GM21526 (cell line): Measurements from ENCODE around the gene DEK.
"Not testable (repeated sequence)": the region's sequence is repeated elsewhere in the genome, so short reads cannot be mapped to it uniquely, and the experiment has no call there.

Experiments used
- ATAC-seq: cut with Tn5 transposase; IDR thresholded peaks from one replicate; pipeline ENCODE4 v1.9.1; 2021; ENCODE audit warnings: moderate library complexity; ENCODE audit not compliant: unreplicated experiment, low FRiP score

Gene DEK

DNA sequence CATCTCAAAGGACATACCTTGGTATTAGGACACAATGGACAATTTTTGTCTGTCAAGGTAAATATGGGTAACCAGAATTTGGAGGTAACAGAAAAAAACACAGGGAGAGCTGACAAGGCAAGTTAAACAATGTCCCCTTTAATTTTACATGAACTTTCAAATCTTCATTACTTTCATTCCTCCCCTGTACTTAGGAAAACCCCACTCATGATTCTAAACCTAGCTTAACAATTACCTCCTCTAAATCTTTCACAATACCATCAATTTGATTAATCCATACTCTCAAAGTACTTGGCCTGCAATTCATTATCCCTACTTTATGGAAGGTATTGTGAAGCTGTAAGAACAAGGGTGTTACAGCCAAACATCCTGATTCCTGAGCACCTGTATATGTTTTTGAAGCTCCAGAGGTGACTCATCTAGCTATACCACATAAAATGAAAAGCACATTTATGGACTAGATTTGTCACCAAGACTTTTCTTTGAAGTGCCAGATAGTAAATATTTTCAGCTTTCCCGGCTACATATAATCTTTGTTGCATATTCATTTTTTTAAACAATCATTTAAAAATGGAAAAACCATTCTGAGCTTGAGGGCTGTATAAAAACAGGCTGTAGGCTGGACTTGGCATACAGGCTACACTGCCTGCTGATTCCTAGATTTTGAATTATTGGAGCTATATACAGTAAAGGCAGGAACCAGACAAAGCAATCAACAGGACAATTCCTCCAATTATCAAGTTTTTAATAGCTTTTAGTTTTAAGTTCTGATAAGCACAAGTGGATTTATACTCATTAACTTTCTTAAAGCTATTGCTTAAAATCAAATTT is 22.9 kb downstream of the DEK start:
- no peak for ATAC-seq

DNA sequence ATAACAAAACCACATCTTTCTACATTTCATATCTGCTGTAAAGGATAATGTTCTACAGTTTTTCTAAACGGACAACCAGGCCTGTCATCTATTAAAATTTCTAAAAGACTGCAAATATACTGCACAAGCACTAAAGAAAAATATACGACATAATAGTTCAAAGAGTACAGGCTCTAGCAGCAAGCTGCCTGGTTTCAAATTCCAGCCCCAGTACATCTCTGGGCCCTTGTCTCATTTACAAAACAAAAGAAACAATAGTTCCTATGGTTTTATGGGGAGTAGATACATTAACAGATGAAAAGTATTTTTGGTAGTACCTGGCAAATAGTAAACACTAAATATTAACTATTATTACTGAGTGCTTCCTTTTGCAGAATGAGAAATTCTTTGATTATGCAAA is 24.1 kb downstream of the DEK start:
- ATAC-seq = no peak

DNA sequence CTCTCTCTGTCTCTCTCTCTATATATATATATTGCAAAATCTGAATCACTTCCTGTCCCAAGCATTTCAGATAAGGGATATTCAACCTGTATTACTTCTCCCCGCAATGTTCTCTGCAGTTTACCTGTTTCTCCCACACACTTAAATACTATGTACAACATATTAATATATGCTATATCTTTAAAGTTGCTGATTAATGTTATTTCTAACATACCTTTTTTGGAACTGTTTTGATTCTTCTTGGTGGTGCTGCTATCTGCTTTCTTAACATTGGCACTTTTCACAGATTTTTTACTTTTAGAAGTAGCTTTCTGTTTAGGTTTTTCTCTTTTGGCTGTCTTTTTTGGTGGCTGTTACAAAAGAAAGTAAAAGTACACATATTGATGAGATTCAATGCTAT is 27.2 kb downstream of the DEK start:
- ATAC-seq = no peak

DNA sequence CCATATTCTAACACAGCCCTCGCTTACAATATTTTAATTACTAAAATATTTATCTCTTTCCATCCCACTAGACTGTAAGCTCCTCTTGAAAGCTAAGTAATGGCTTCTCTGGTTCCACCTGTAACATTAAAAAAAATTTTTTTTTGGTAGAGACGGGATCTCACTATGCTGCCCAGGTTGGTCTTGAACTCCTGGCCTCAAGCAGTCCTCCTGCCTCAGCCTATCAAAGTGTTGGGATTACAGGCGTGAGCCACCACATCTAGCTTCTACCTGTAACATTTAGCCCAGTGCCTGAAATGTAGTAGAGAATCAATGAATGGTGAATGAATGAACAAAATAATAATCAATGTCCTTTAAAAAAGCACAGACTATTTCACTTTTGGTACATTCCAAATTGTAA is 28.8 kb downstream of the DEK start:
- no peak for ATAC-seq

DNA sequence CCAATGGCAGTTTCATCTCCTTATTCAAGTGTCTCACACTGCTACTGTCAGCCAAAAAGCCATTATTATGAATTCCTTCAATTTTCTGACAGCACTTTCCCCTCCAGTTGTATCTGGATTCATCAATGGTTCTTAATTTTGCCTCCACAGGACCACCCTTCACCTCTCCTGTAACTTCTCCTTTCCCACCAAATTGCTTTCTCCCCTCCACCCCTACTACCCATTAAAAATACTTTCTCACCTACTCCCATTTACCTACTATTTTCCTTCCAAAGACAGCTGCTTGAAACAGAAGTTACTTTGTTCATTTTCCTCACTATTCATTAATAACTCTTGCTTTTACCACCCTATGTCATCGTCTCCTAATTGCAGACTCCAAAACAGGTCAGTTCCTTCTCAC is 29.8 kb downstream of the DEK start:
- ATAC-seq = no peak

DNA sequence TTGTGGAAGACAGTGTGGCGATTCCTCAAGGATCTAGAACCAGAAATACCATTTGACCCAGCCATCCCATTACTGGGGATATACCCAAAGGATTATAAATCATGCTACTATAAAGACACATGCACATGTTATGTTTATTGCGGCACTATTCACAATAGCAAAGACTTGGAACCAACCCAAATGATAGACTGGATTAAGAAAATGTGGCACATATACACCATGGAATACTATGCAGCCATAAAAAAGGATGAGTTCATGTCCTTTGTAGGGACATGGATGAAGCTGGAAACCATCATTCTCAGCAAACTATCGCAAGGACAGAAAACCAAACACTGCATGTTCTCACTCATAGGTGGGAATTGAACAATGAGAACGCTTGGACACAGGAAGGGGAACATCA is 30.6 kb downstream of the DEK start:
- ATAC-seq = not testable (repeated sequence)

DNA sequence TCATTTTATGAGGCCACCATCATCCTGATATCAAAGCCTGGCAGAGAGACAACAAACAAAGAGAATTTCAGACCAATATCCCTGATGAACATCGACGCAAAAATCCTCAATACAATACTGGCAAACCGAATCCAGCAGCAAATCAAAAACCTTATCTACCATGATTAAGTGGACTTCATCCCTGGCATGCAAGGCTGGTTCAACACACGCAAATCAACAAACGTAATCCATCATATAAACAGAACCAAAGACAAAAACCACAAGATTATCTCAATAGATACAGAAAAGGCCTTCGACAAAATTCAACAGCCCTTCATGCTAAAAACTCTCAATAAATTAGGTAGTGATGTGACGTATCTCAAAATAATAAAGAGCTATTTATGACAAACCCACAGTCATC is 32.5 kb downstream of the DEK start:
- not testable (repeated sequence) for ATAC-seq

DNA sequence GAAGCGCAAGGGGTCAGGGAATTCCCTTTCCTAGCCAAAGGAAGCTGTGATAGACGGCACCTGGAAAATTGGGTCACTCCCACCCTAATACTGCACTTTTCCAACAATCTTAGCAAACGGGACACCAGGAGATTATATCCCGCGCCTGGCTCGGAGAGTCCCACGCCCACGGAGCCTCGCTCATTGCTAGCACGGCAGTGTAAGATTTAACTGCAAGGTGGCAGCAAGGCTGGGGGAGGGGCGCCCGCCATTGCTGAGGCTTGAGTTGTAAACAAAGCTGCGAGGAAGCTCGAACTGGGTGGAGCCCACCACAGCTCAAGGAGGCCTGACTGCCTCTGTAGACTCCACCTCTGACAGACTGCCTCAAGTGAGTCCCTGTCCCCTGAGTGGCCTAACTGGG is 35.7 kb downstream of the DEK start:
- ATAC-seq = not testable (repeated sequence)

DNA sequence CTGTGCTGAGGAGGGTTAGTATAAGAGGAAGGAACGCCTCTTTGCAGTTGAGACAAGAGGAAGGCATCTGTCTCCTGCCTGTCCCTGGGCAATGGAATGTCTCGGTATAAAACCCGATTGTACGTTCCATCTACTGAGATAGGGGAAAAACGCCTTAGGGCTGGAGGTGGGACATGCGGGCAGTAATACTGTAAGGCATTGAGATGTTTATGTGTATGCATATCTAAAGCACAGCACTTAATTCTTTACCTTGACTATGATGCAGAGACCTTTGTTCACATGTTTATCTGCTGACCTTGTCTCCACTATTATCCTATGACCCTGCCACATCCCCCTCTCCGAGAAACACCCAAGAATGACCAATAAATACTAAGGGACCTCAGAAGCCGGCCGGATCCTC is 37.2 kb downstream of the DEK start:
- not testable (repeated sequence) for ATAC-seq

DNA sequence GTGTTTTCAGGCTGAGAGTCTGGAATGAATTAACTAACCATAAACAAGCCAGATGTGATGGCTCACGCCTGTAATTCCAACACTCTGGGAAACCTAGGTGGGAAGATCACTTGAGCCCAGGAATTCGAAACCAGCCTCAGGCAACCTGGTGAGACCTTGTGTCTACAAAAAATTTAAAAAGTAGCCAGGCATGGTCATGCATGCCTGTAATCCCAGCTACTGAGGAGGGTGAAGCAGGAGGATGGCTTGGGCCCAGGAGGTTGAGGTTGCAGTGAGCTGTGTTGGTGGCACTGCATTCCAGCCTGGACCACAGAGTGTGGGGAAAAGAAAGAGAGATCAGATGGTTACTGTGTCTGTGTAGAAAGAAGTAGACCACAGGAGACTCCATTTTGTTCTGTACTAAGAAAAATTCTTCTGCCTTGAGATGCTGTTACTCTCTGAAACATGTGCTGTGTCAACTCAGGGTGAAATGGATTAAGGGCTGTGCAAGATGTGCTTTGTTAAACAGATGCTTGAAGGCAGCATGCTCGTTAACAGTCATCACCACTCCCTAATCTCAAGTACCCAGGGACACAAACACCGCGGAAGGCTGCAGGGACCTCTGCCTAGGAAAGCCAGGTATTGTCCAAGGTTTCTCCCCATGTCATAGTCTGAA is 37.8 kb downstream of the DEK start:
- ATAC-seq = not testable (repeated sequence)

DNA sequence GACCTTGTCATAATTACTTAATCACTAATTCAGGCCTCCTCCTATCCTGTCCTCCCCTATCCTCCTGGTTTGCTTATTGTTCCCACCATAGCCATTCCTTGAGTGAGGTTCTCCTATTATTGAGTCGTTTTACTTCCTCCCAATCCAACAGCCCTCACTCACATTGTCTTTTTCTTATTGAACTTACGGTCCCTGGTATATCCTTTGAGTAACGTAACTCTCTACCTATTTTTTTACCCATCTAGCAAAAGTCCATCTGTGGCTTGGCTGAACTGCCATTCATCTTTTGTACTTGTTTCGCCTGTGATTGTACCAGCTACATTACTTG is 43.1 kb downstream of the DEK start:
- ATAC-seq = no peak

DNA sequence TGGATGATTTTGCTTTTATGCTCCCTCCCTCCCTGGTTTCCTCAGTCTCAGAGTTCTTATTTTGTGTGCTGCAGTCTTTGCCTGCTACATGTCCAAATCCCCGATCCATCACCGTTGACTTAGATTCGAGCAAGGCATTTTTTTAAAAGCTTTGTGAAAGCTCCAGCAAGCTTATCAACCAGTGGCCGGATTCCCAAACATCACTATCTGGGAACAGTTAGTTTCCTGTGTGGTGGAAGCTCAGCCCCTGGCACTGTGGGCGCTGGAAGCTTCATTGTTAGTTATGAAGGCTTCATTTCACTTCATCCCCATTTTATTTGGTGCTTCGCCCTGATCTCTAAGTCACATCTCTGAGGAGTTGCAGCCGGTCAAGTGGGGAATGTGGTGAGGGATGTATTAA is 44.7 kb downstream of the DEK start:
- ATAC-seq = no peak

DNA sequence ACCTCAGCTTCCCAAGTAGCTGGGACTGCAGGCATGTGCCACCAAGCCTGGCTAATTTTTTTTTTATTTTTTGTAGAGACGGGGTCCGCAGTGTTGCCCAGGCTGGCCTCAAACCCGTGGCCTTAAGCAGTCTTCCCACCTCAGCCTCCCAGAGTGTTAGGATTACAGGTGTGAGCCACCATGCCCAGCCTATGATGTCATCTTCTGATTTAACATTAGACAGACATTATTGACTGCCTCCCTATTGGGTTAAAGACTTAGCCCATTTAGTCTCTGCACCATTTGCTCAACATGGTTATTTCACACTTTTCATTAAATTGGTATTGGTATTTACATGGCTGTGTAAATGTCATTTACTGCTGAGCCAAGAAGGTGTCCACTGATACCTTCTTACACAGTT is 46.1 kb downstream of the DEK start:
- no peak for ATAC-seq

DNA sequence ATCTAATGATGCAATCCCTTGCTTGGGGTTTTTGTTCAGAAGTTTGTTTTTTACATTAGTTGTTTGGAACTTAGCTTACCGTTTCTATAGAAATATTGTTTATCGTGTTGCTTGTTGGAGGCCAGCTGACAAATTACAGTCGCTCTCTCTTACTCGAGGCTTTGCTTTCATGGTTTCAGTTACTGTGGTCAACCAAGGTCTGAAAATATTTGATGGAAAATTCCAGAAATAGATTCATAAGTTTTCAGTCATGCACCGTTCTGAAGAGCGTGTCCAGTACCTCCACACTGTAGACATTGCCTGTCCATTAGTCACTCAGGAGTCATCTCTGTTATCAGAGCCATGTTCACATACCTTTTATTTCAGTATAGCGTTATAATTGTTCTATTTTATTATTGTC is 47.9 kb downstream of the DEK start:
- no peak for ATAC-seq

DNA sequence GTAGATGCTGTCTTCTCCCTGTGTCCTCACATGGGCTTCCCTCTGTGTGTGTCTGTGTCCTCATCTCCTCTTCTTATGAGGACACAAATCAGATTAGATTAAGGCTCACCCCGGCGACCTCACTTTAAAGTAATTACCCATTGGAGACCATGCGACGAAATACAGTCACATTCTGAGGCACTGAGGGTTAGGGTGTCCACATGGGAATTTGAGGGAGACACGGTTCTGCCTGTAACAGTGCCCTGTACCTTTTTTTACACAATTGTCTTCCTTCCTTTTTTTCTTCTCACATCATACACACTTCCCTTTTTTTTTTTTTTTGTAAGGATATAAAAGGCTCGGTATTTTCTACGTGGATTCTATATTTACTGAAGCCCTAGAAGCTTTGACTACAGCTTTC is 48.9 kb downstream of the DEK start:
- ATAC-seq = no peak

DNA sequence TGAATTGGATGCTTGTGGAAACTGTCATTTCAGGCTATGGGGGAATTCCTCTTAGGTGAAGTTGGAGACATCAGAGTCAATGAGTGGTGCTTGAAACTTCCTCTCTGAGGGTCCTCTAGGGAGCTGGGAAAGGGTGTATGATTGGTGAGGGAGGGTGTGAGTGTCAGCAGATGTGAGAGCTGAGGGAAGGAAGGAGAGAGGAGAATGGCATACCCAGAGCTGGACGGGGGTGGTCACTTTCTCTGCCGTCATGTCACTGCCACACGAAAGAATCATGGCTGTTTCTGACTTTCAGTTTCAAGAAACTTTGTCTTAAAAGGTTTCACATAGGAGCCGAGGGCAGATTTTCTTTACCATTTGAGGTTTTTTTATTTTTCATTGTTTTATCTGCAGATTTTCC is 50.3 kb downstream of the DEK start:
- no peak for ATAC-seq

DNA sequence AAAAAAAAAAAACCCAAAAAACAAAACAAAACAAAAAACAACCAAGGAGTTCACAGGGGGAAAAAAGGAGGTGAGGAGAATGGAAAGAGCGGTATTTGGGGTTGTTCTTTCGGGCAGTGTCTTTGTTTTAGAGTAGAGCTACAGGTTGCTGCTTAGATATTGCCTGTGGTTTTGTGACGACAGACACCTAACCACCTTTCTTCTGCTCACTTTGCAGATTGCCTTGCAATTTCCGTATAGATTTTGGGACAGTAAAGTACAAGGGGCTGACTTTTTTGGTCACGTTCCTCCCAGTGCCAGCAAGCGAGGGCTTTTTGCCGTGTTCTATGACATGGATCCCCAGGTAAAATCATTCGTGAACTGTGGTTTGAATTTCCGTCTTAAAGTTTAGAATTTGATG is 50.9 kb downstream of the DEK start:
- no peak for ATAC-seq

DNA sequence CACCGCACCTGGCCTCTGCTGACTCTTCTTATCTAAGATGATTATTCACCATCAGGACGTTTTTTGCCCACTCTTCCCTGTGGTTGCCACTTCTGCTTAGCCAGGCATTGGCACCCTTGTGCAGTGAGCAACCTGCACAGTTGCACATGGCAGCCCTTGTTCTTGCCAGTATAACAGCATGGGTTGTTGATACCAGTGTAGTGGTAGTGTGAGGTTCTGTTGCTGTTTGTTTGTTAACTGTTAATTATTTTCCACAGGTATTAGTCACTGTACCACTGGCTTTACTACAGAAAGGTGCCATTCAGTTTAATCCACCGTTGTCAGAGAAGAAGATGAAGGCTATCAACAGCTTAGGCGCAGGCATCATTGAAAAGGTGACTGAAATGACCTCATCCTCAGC is 52.1 kb downstream of the DEK start:
- no peak for ATAC-seq

DNA sequence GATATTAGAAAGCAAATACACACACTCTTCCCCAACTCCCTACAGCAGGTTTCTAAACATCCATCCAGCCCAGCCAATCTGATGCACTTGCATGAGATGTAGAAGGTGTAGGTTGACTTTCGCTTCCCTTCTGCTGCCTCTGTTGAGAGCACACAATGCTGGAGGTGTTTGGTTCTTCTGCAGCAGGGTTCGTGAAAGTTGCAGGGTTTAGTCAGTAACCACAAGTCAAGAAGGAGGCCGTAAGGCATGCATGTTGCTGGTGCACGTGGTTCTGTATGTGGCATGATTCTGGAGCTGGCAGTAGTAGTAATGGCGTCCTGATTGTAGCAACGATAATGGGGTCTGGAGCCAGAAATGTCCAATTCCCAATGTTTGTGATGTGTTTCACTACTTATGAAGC is 53.0 kb downstream of the DEK start:
- peak; percentile 95 for ATAC-seq

DNA sequence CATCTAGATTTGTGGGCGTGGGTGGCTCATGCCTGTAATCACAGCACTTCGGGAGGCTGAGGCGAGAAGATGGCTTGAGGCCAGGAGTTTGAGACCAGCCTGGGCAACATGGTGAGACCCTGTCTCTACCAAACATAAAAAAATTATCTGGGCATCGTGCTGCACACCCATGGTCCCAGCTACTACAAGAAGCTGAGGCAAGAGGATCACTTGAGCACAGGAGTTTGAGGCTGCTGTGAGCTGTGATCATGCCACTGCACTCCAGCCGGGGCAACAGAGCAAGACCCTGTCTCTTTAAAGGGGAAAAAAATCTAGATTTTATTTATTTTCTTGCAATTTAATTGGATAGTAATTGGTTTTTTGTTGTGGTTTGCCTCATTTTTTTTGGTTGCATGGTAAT is 53.6 kb downstream of the DEK start:
- ATAC-seq = no peak

DNA sequence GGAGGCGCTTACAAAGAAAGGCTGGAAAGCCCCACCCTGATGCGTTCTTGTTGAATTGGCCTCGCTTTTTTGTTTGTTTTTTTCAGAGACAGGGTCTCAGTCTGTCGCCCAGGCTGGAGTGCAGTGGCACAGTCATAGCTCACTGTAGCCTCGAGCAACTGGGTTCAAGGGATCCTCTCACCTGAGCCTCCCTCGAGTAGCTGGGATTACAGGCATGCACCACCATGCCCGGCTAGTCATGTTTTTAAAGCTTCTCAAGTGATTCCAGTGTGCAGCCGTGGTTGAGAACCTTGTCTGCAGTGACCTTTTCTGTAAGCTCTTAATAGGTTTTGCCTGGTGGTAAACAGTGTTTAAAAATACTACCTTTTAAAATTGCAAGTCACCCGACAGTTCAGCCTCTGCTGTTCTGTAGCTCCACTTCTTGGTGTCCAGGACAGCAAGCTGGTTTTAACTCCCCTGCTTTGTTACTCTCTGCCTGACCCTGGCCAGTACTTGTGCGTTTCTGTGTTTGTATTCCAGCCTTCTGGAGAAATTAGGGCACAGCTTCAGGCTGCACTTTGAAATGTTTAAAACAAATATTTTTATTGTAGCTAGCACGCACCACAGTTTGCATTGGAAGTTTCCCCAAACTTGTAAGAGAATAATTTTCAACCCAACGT is 54.7 kb downstream of the DEK start:
- no peak for ATAC-seq

DNA sequence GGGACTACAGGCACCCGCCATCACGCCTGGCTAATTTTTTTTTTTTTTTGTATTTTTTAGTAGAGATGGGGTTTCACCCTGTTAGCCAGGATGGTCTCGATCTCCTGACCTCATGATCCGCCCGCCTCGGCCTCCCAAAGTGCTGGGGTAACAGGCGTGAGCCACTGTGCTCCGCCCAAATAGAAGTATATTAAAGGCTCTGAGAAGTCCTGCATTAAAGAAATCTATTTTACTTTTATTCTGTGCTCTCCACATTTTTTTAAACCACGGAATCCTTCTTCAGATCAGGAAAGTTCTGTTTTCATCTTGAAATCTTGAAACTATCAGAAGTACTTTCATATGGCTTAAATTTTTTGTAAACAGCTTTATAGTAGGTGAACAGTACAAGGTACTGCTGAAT is 55.6 kb downstream of the DEK start:
- not testable (repeated sequence) for ATAC-seq
